GM06990 (cell line): Measurements from ENCODE around the gene ATG101.

Experiments used
- DNase-seq: peaks from one replicate; pipeline ENCODE4 v3.0.0-alpha.2; 2011; ENCODE audit not compliant: insufficient read length; ENCODE audit errors: extremely low read depth
- H3K27me3 ChIP-seq: replicated peaks from 2 replicates; pipeline ENCODE4 v1.6.0; 2011; ENCODE audit warnings: low read length; ENCODE audit not compliant: control insufficient read depth, insufficient read depth
- H3K36me3 ChIP-seq: 2 replicates; pipeline ENCODE4 v1.5.1; 2011; ENCODE audit warnings: low read length; ENCODE audit not compliant: control insufficient read depth, insufficient read depth
- H3K4me3 ChIP-seq: replicated peaks from 2 replicates; pipeline ENCODE4 v1.5.1; 2011; ENCODE audit warnings: low read depth, mild to moderate bottlenecking, control low read depth, low read length
- CTCF ChIP-seq: IDR thresholded peaks from 2 replicates; pipeline ENCODE4 v1.5.1; 2011; ENCODE audit warnings: low read length, control low read depth, mild to moderate bottlenecking, inconsistent platforms; ENCODE audit not compliant: insufficient read depth, poor library complexity, severe bottlenecking

ATG101 gene

GRCh38 chr12:52079576-52080402 lies 10.0 kb downstream of the ATG101 start, which contains the start of gene SMIM41:
SMIM41 (plus strand) TSS chr12:52079704; CDS start chr12:52079780, 76 bp downstream.
- Histone ChIP-seq H3K4me3 (no peak within 1 kb of the TSS), H3K36me3 (peaks cover 14% of the 10 kb centered on the region), H3K27me3 (no peaks in the 10 kb centered on the region)
- TF ChIP-seq CTCF, result no peak
- DNase-seq, result no peak

- H3K4me3 ChIP-seq, result no peak overlapping the region
- DNase-seq, result no peak
- peaks cover 8% of the 10 kb centered on the region for H3K36me3 ChIP-seq
- H3K27me3 ChIP-seq, result no peaks in the 10 kb centered on the region
- TF ChIP-seq CTCF, result no peak
These were observed 10.8 kb downstream of the ATG101 start for GRCh38 chr12:52080403-52081251.

GRCh38 chr12:52081263-52081733 lies 11.5 kb downstream of the ATG101 start:
- Histone ChIP-seq H3K4me3 (no peak overlapping the region), H3K36me3 (peaks cover 6% of the 10 kb centered on the region), H3K27me3 (no peaks in the 10 kb centered on the region)
- peak; percentile 61 for DNase-seq
- TF ChIP-seq CTCF, result no peak

GRCh38 chr12:52082026-52082668 lies 12.4 kb downstream of the ATG101 start:
- H3K27me3 ChIP-seq, result no peaks in the 10 kb centered on the region
- no peak for TF ChIP-seq CTCF
- DNase-seq, result no peak
- no peak overlapping the region for H3K4me3 ChIP-seq
- peaks cover under 1% of the 10 kb centered on the region for H3K36me3 ChIP-seq

- no peak for TF ChIP-seq CTCF
- H3K27me3 ChIP-seq, result no peaks in the 10 kb centered on the region
- no peak overlapping the region for H3K4me3 ChIP-seq
- no peak for DNase-seq
- no peaks in the 10 kb centered on the region; the same call in none of the 2 replicates for H3K36me3 ChIP-seq
These were observed 12.8 kb downstream of the ATG101 start for GRCh38 chr12:52082669-52082987.
